Natural killer cell (primary cell): ENCODE data around the gene IL9. TPM values are rescaled to one million over a fixed set of nuclear protein-coding genes. Genes with fewer than 3 reads are reported as not detected.

Experiments
- ATAC-seq, 3 donors: fragments of 150-1000 bp in 2 of 3; fragments of 200-7000 bp in 1 of 3; cut with Tn5 transposase; 1 replicate in 1 of 3; 2 replicates in 2 of 3; pipeline ENCODE4 v1.10.0; 2021; ENCODE audit warnings: mild to moderate bottlenecking in 2 of 3, moderate library complexity in 2 of 3
- DNase-seq, 2 donors: peaks; one replicate each; pipeline versions ENCODE4 v3.0.0 to v3.0.0-alpha.2; 2013 to 2021; ENCODE audit warnings: mixed read lengths in 1 of 2
- H3K27ac ChIP-seq: one replicate; pipeline ENCODE4 v1.5.1; 2013; ENCODE audit warnings: mild to moderate bottlenecking, low read length
- H3K27me3 ChIP-seq: one replicate; pipeline ENCODE4 v1.6.1; 2013; ENCODE audit warnings: low read length; ENCODE audit not compliant: control insufficient read depth, insufficient read depth
- H3K36me3 ChIP-seq: one replicate; pipeline ENCODE4 v1.6.1; 2013; ENCODE audit warnings: low read length; ENCODE audit not compliant: control insufficient read depth, insufficient read depth
- H3K4me1 ChIP-seq: one replicate; pipeline ENCODE4 v1.6.1; 2013; ENCODE audit warnings: low read length; ENCODE audit not compliant: control insufficient read depth, insufficient read depth
- H3K4me3 ChIP-seq: one replicate; pipeline ENCODE4 v1.5.1; 2013; ENCODE audit warnings: low read length
- H3K9me3 ChIP-seq: one replicate; pipeline ENCODE4 v1.6.1; 2013; ENCODE audit warnings: low read length; ENCODE audit not compliant: control insufficient read depth, insufficient read depth
- H3K27ac Mint-ChIP-seq, 2 donors: one replicate each; pipeline ENCODE4 v1.8.0; 2022; ENCODE audit warnings: mild to moderate bottlenecking in 2 of 2, mixed read lengths in 2 of 2, moderate library complexity in 1 of 2
- H3K27me3 Mint-ChIP-seq, 2 donors: one replicate each; pipeline ENCODE4 v1.8.0; 2022; ENCODE audit warnings: low read depth in 2 of 2, mixed read lengths in 2 of 2
- H3K36me3 Mint-ChIP-seq: one replicate; pipeline ENCODE4 v1.8.0; 2022; ENCODE audit warnings: mixed read lengths
- H3K4me1 Mint-ChIP-seq, 2 donors: one replicate each; pipeline ENCODE4 v1.8.0; 2022; ENCODE audit warnings: mixed read lengths in 2 of 2
- H3K4me3 Mint-ChIP-seq: one replicate; pipeline ENCODE4 v1.8.0; 2022; ENCODE audit warnings: mild to moderate bottlenecking, moderate library complexity, mixed read lengths
- H3K9me3 Mint-ChIP-seq, 2 donors: one replicate each; pipeline ENCODE4 v1.8.0; 2022; ENCODE audit warnings: mixed read lengths in 2 of 2
- WGBS: methylation state at CpG from one replicate; pipeline ENCODE4 v1.1.7; 2013; ENCODE audit warnings: missing lambda C conversion rate; ENCODE audit not compliant: insufficient coverage; 5-methylcytosine and 5-hydroxymethylcytosine counted together
- intact Hi-C: fragments of 100-400 bp; cut with micrococcal nuclease; formaldehyde crosslinking; loops from one replicate; pipeline ENCODE4 v1.14.2; 2022
- total RNA-seq, 4 donors: library from RNA; stranded (reverse); fragments of 120-200 nt in 1 of 4; gene quantifications; one replicate each; pipeline versions ENCODE4 v1.2.3 to v1.2.4, GENCODE V29; 2013 to 2022
- TF ChIP-seq, protein P1 (sequence below): fragments of 200-600 bp; IDR thresholded peaks from one replicate; pipeline ENCODE4 v1.8.0; 2022; ENCODE audit warnings: antibody characterized with exemption

Gene IL9
- total RNA-seq, 3 donors from 2014 or later (not counting 1 experiment from before 2014, with no cell fraction given), result not detected

- no peak for DNase-seq
- TF ChIP-seq, protein P1, sequence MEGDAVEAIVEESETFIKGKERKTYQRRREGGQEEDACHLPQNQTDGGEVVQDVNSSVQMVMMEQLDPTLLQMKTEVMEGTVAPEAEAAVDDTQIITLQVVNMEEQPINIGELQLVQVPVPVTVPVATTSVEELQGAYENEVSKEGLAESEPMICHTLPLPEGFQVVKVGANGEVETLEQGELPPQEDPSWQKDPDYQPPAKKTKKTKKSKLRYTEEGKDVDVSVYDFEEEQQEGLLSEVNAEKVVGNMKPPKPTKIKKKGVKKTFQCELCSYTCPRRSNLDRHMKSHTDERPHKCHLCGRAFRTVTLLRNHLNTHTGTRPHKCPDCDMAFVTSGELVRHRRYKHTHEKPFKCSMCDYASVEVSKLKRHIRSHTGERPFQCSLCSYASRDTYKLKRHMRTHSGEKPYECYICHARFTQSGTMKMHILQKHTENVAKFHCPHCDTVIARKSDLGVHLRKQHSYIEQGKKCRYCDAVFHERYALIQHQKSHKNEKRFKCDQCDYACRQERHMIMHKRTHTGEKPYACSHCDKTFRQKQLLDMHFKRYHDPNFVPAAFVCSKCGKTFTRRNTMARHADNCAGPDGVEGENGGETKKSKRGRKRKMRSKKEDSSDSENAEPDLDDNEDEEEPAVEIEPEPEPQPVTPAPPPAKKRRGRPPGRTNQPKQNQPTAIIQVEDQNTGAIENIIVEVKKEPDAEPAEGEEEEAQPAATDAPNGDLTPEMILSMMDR, result no peak
- WGBS, result 66% methylated on average over 2 of the region's 3 CpGs
Observed at GRCh38 chr5:135942202-135942771, 46.6 kb upstream of the IL9 start.

DNA sequence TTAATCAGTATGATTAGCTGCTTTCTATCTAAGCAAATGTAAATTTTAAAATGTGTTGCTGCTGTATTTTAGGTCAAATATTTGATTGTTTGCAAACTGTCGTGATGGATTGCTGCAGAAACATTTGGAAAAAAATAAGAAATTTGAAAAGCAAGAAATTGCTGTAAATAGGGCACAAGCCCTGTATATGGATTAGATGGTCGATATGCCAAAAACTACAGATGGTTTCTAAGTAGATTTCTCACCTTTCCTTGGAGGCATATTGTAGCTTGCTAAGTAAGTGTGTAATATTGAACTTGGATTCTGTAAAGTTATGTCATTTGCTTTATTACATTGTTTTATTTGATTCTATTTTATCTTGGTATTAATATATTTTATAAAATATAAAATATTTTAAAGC, 46.1 kb upstream of the IL9 start:
- Histone ChIP-seq H3K9me3 (no peaks in the 10 kb centered on the region), H3K36me3 (no peaks in the 10 kb centered on the region), H3K4me1 (no peaks in the 10 kb centered on the region), H3K27me3 (no peaks in the 10 kb centered on the region), H3K4me3 (no peak overlapping the region), H3K27ac (no peak overlapping the region)
- Mint-ChIP-seq H3K4me1 (no peaks in the 10 kb centered on the region), H3K36me3 (no peaks in the 10 kb centered on the region), H3K4me3 (no peak overlapping the region), H3K27me3 (peaks cover 14 to 52% of the 10 kb centered on the region in 2 donors), H3K27ac (no peak overlapping the region), H3K9me3 (no peaks in the 10 kb centered on the region)
- TF ChIP-seq, protein P1, result no peak
- DNase-seq, result no peak
- 72% methylated on average over 2 of the region's 2 CpGs for WGBS
- no peak for ATAC-seq
- intact Hi-C loops, result no loop called here

More at GRCh38 chr5:135942202-135942771, 46.6 kb upstream of the IL9 start:
- H3K4me1 ChIP-seq, result no peaks in the 10 kb centered on the region
- no peaks in the 10 kb centered on the region for H3K36me3 ChIP-seq
- intact Hi-C loops, result no loop called here
- H3K36me3 Mint-ChIP-seq, result no peaks in the 10 kb centered on the region
- H3K27me3 ChIP-seq, result no peaks in the 10 kb centered on the region
- H3K4me3 Mint-ChIP-seq, result no peak overlapping the region
- no peak overlapping the region for H3K4me3 ChIP-seq
- H3K9me3 ChIP-seq, result no peaks in the 10 kb centered on the region
- no peaks in the 10 kb centered on the region for H3K4me1 Mint-ChIP-seq
- no peak for ATAC-seq
- no peak overlapping the region for H3K27ac ChIP-seq
- H3K9me3 Mint-ChIP-seq, result no peaks in the 10 kb centered on the region
- peaks cover 14 to 46% of the 10 kb centered on the region in 2 donors for H3K27me3 Mint-ChIP-seq
- H3K27ac Mint-ChIP-seq, result no peak overlapping the region

DNA sequence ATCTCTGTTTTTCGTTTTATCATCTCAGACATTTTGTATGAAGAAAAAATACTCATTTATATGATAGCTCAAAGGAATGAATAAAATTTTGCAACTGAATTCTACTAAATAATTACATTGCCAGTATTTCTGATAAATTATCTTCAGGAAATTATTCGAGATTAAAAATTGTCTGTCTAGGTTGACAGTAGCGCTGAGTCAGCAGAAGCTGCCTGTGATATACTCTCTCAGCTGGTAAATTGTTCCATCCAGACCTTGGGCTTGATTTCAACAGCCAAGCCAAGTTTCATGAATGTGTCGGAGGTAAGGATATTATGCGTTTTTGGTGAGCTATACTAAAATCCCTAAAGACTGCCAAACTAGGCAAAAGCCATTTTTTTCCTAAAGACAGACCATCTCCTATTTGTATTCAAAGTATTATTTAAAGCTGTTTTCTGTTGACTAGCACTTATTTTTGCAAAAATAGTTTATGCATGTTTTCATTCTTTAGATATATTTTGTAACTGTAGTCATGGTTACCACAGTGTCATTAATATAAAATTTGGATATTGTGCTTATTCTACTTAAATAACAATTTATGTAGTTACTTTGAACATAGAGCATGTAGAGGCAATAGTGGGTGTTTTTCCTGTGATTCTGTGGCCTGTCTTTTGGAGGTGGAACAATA, 41.7 kb upstream of the IL9 start:
- Histone ChIP-seq H3K9me3 (no peaks in the 10 kb centered on the region), H3K27me3 (peaks cover 7% of the 10 kb centered on the region), H3K4me1 (no peaks in the 10 kb centered on the region), H3K36me3 (no peaks in the 10 kb centered on the region), H3K27ac (no peak overlapping the region), H3K4me3 (no peak overlapping the region)
- WGBS, result 92% methylated on average over 4 of the region's 5 CpGs
- no peaks in the 10 kb centered on the region for H3K9me3 Mint-ChIP-seq
- ATAC-seq (no peak), DNase-seq (no peak)
- TF ChIP-seq, protein P1, result no peak
- intact Hi-C loops, result no loop called here
- H3K4me3 Mint-ChIP-seq, result no peak overlapping the region
- H3K27ac Mint-ChIP-seq, result no peak overlapping the region
- H3K36me3 Mint-ChIP-seq, result no peaks in the 10 kb centered on the region
- no peaks in the 10 kb centered on the region for H3K4me1 Mint-ChIP-seq
- peaks cover 18 to 47% of the 10 kb centered on the region in 2 donors for H3K27me3 Mint-ChIP-seq
